NCI-H128 (cell line): ENCODE measurements around the gene P4HB.

Source experiments
- DNase-seq: peaks from one replicate; lab custom pipeline; 2025; ENCODE audit not compliant: unreplicated experiment; lab: John Stamatoyannopoulos, UW

The P4HB gene

GRCh38 chr17:81794509-81794908 lies 65.8 kb downstream of the P4HB start:
- DNase-seq = no peak

GRCh38 chr17:81794074-81794476 lies 66.3 kb downstream of the P4HB start:
- no peak for DNase-seq
